Stomach (tissue), 9 donors: Measurements from ENCODE around the gene NEB. TPM values are rescaled to one million over a fixed set of nuclear protein-coding genes. Genes with fewer than 3 reads are reported as not detected.

Experiments used
- DNase-seq, 2 donors: peaks; one replicate each; pipeline versions ENCODE4 v3.0.0 to v3.0.0-alpha.2; 2013 to 2019
- H3K27ac ChIP-seq, 5 donors: fragments of 200-600 bp in 4 of 5; sonication (generic) in 4 of 5; one replicate each; pipeline ENCODE4 v1.5.1; 2013 to 2019; ENCODE audit warnings: mild to moderate bottlenecking in 1 of 5, moderate library complexity in 1 of 5
- H3K27me3 ChIP-seq, 3 donors: fragments of 200-600 bp; sonication (generic); one replicate each; pipeline ENCODE4 v1.5.1; 2017 to 2019; ENCODE audit warnings: mixed run types in 1 of 3
- H3K36me3 ChIP-seq, 4 donors: fragments of 200-600 bp; sonication (generic); 1 replicate in 3 of 4; 2 replicates in 1 of 4; pipeline ENCODE4 v1.5.1; 2016 to 2019
- H3K4me1 ChIP-seq, 4 donors: fragments of 200-600 bp; sonication (generic); one replicate each; pipeline ENCODE4 v1.5.1; 2016 to 2019
- H3K4me3 ChIP-seq, 4 donors: fragments of 200-600 bp; sonication (generic) in 3 of 4; one replicate each; pipeline ENCODE4 v1.5.1; 2016 to 2019; ENCODE audit warnings: mild to moderate bottlenecking in 1 of 4
- H3K9me3 ChIP-seq, 4 donors: fragments of 200-600 bp; sonication (generic); one replicate each; pipeline ENCODE4 v1.5.1; 2016 to 2019
- EP300 ChIP-seq: sonication (generic); formaldehyde crosslinking; IDR thresholded peaks from one replicate; pipeline ENCODE4 v1.6.1; 2017; ENCODE audit warnings: antibody characterized with exemption
- POLR2A ChIP-seq, 4 donors: fragments of 450-650 bp; IDR thresholded peaks; one replicate each; pipeline ENCODE4 v1.6.1; 2016; ENCODE audit warnings: antibody characterized with exemption in 4 of 4, control low read depth in 2 of 4, mild to moderate bottlenecking in 1 of 4, moderate library complexity in 1 of 4
- POLR2AphosphoS5 ChIP-seq, 3 donors: sonication (generic); formaldehyde crosslinking; IDR thresholded peaks; one replicate each; pipeline ENCODE4 v1.6.1; 2016; ENCODE audit warnings: antibody characterized with exemption in 3 of 3
- WGBS, 5 donors: extraction: QIAGEN DNeasy Blood & Tissue Kit in 3 of 5; methylation state at CpG; one replicate each; pipeline versions ENCODE4 v1.1.5 to v1.1.7; 2013 to 2018; 5-methylcytosine and 5-hydroxymethylcytosine counted together
- intact Hi-C: fragments of 100-400 bp; cut with DNase I; formaldehyde crosslinking; loops from one replicate; pipeline ENCODE4 v1.15.1; 2023; ENCODE audit warnings: low total_unique reads
- polyA plus RNA-seq, 3 donors: library from polyadenylated mRNA; stranded (reverse); fragments of 200-250 nt; gene quantifications; one replicate each; pipeline ENCODE4 v1.2.3, GENCODE V29; 2013
- total RNA-seq, 5 donors: library from RNA; depleted of rRNA; stranded (reverse); fragments of >200 nt; gene quantifications; one replicate each; pipeline versions ENCODE4 v1.1.0 to v1.2.3, GENCODE V29; 2014 to 2016
- TF ChIP-seq, protein P1 (sequence below), 7 experiments: fragments of 450-650 bp in 4 of 7; fragments of 200-600 bp in 3 of 7; sonication (generic) in 3 of 7; IDR thresholded peaks; one replicate each; pipeline ENCODE4 v1.5.1; 2016 to 2019; ENCODE audit warnings: antibody characterized with exemption in 7 of 7, control low read depth in 2 of 7, mild to moderate bottlenecking in 1 of 7
- donor health status: healthy with polysubstance abuse.
- donor health status: Bipolar disorder and iron deficiency.
- donor health status: healthy.

NEB gene
- total and polyA plus RNA-seq, 8 donors: 0.12 to 4.0 (median 1.0) TPM; not detected in 1

DNA sequence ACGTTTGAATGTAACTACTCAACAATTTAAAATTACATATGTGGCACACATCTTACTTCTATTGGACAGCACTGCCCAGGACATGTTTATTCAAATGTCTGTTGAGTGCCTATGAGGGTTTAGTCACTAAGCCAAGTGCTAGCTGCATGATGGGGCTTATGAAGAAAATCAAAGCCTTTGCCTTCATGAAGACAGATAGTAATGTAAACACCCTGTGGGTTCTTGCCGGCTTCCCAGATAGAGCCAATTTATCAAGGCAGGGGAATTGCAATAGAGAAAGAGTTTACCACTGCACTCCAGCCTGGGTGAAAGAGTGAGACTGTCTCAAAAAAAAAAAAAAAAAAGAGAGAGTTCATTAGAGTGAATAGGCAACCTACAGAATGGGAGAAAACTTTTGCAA, 43.7 kb upstream of the NEB start:
- TF ChIP-seq POLR2AphosphoS5 (IDR thresholded peaks at IDR 0.05) (no peak), EP300 (no peak), POLR2A (IDR thresholded peaks at IDR 0.05) (no peak)
- TF ChIP-seq, protein P1, sequence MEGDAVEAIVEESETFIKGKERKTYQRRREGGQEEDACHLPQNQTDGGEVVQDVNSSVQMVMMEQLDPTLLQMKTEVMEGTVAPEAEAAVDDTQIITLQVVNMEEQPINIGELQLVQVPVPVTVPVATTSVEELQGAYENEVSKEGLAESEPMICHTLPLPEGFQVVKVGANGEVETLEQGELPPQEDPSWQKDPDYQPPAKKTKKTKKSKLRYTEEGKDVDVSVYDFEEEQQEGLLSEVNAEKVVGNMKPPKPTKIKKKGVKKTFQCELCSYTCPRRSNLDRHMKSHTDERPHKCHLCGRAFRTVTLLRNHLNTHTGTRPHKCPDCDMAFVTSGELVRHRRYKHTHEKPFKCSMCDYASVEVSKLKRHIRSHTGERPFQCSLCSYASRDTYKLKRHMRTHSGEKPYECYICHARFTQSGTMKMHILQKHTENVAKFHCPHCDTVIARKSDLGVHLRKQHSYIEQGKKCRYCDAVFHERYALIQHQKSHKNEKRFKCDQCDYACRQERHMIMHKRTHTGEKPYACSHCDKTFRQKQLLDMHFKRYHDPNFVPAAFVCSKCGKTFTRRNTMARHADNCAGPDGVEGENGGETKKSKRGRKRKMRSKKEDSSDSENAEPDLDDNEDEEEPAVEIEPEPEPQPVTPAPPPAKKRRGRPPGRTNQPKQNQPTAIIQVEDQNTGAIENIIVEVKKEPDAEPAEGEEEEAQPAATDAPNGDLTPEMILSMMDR (IDR thresholded peaks at IDR 0.05): no peak
- H3K27me3 ChIP-seq: no peaks in the 10 kb centered on the region
- H3K4me1 ChIP-seq: peaks cover 0 to 8% (median 0%) of the 10 kb centered on the region in 4 donors
- DNase-seq: no peak
- WGBS, 5 donors: 56 to 72% (median 63%) methylated on average over 2 of the region's 2 CpGs
- H3K9me3 ChIP-seq: peaks cover 0 to 7% (median 0%) of the 10 kb centered on the region in 4 donors
- no peak overlapping the region for H3K4me3 ChIP-seq
- no peak overlapping the region for H3K27ac ChIP-seq
- intact Hi-C loops: no loop called here
- H3K36me3 ChIP-seq: peaks cover 0 to 36% (median 33%) of the 10 kb centered on the region in 4 donors

DNA sequence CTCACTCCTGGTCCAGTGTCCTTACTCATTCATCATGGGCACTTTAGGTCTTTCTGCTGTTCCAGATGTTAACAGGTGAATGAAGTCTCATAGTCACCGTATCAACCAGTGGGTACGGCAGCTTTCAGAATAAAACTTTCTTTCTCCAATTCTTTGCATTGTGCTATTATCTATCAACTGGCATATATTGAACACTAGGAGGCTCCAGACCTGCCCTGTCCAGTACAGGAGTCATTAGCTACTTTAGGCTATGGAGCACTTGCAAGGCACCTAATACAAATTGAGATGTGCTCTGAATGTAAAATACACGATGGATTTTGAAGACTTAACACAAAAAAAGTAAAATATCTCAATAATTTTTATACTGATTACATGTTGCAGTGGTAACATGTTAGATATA, 43.2 kb upstream of the NEB start:
- WGBS, 5 donors: 90 to 98% (median 96%) methylated on average over 3 of the region's 3 CpGs
- no peak for DNase-seq

DNA sequence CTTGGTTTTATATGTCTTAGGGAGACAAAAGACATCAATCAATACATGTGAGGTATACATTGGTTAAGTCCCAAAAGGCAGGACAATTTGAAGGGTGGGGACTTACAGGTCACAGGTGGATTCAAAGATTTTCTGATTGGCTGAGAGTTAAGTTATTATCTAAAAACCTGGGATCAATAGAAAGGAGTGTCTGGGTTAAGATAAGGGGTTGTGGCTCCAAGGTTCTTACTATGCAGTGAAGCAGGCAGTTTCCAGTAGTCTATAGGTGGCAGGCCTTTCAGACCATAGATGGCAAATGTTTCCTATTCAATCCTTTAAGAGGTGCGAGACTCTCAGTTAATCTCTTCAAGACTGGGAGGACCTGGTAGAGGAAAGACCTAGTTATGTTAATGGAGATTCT, 42.1 kb upstream of the NEB start:
- DNase-seq: no peak

More for the DNA sequence above, 43.2 kb upstream of the NEB start:
- intact Hi-C loops: no loop called here
- Histone ChIP-seq H3K27ac (no peak overlapping the region), H3K9me3 (peaks cover 0 to 7% (median 0%) of the 10 kb centered on the region in 4 donors), H3K27me3 (no peaks in the 10 kb centered on the region), H3K4me3 (no peak overlapping the region), H3K4me1 (peaks cover 0 to 8% (median 0%) of the 10 kb centered on the region in 4 donors), H3K36me3 (peaks cover 0 to 36% (median 32%) of the 10 kb centered on the region in 4 donors)
- no peak for TF ChIP-seq EP300
- TF ChIP-seq POLR2AphosphoS5 (IDR thresholded peaks at IDR 0.05): no peak
- TF ChIP-seq POLR2A (IDR thresholded peaks at IDR 0.05): no peak

DNA sequence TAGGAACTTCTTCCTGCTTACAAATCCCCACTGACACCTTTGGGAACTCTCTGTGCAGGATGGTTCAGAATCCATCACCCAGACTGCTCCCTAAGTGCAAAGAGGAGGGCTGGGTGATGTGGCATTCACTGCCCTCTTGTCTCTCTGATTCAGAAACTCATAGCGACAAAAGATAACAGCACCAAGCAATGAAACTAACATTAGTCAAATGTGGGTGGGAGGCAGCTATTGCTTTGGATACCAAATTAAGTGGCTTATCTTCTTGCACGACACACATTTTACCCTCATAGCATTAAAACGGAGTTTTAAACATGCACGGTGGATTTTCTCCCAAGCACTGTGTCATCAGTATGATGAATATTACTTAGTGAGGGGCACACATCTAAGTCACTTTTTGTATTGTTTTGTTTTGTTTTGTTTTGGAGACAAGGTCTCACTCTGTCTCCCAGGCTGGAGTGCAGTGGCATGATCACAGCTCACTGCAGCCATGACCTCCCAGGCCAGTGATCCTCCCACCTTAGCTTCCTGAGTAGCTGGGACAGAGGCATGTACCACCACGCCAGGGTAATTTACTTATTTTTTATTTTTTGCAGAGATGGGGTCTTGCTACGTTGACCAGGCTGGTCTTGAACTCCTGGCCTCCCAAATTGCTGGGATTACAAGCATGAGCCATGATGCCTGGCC, 40.9 kb upstream of the NEB start:
- Histone ChIP-seq H3K9me3 (peaks cover 0 to 7% (median 0%) of the 10 kb centered on the region in 4 donors), H3K4me1 (peaks cover 0 to 12% (median 0%) of the 10 kb centered on the region in 4 donors), H3K27ac (no peak overlapping the region), H3K36me3 (peaks cover 0 to 24% (median 20%) of the 10 kb centered on the region in 4 donors), H3K27me3 (no peaks in the 10 kb centered on the region), H3K4me3 (no peak overlapping the region)
- DNase-seq: no peak
- TF ChIP-seq EP300: no peak
- no peak for TF ChIP-seq POLR2AphosphoS5 (IDR thresholded peaks at IDR 0.05)
- 80 to 92% (median 88%) methylated on average over 6 of the region's 6 CpGs for WGBS, 5 donors
- intact Hi-C loops: no loop called here

More for the DNA sequence above, 42.1 kb upstream of the NEB start:
- H3K27me3 ChIP-seq: no peaks in the 10 kb centered on the region
- no peak overlapping the region for H3K4me3 ChIP-seq
- H3K4me1 ChIP-seq: peaks cover 0 to 12% (median 0%) of the 10 kb centered on the region in 4 donors
- TF ChIP-seq EP300 (no peak), POLR2A (IDR thresholded peaks at IDR 0.05) (no peak), POLR2AphosphoS5 (IDR thresholded peaks at IDR 0.05) (no peak)
- TF ChIP-seq, protein P1 (IDR thresholded peaks at IDR 0.05): no peak
- H3K27ac ChIP-seq: no peak overlapping the region
- peaks cover 0 to 30% (median 23%) of the 10 kb centered on the region in 4 donors for H3K36me3 ChIP-seq
- WGBS, 5 donors: 94 to 97% (median 96%) methylated on average over 1 of the region's 1 CpG
- intact Hi-C loops: no loop called here
- H3K9me3 ChIP-seq: peaks cover 0 to 7% (median 0%) of the 10 kb centered on the region in 4 donors

DNA sequence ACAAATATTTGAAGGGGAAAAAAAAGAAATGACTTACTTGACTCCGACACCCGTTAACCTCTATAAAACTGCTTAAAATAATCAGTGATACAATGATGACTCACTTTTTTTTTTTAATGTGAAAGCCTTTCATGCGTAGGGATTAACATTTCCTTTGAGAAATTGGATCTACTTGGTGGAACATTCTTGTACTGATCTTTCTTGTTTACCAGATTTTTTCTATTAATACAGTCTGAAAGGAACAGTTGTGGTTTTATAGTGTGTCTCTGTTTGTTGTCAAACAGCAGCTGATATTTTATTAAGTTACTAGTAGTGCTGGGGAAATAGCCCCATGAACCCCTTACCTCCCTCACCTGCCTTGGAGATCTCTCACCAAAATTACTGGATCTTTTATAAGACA, 40.2 kb upstream of the NEB start:
- intact Hi-C loops: no loop called here
- peaks cover 0 to 23% (median 17%) of the 10 kb centered on the region in 4 donors for H3K36me3 ChIP-seq
- H3K4me3 ChIP-seq: no peak overlapping the region
- DNase-seq: no peak
- peaks cover 0 to 12% (median 0%) of the 10 kb centered on the region in 4 donors for H3K4me1 ChIP-seq
- no peak for TF ChIP-seq POLR2A (IDR thresholded peaks at IDR 0.05)
- TF ChIP-seq, protein P1 (IDR thresholded peaks at IDR 0.05): no peak
- no peak for TF ChIP-seq EP300
- TF ChIP-seq POLR2AphosphoS5 (IDR thresholded peaks at IDR 0.05): no peak
- H3K9me3 ChIP-seq: peaks cover 0 to 7% (median 0%) of the 10 kb centered on the region in 4 donors
- H3K27me3 ChIP-seq: no peaks in the 10 kb centered on the region
- 52 to 67% (median 55%) methylated on average over 3 of the region's 3 CpGs for WGBS, 5 donors
- H3K27ac ChIP-seq: no peak overlapping the region
